GM12891 (cell line): ENCODE data around the gene HSPH1.

ENCODE experiments used
- POLR2A ChIP-seq: IDR thresholded peaks from 2 replicates; pipeline ENCODE4 v1.6.1; 2011; ENCODE audit warnings: low read depth, low read length, control low read depth
- POLR2AphosphoS5 ChIP-seq: IDR thresholded peaks from 2 replicates; pipeline ENCODE4 v1.6.1; 2011; ENCODE audit warnings: low read depth, low read length, control low read depth
- TAF1 ChIP-seq: IDR thresholded peaks from 2 replicates; pipeline ENCODE4 v1.6.1; 2011; ENCODE audit warnings: low read depth, low read length, control low read depth

DNA sequence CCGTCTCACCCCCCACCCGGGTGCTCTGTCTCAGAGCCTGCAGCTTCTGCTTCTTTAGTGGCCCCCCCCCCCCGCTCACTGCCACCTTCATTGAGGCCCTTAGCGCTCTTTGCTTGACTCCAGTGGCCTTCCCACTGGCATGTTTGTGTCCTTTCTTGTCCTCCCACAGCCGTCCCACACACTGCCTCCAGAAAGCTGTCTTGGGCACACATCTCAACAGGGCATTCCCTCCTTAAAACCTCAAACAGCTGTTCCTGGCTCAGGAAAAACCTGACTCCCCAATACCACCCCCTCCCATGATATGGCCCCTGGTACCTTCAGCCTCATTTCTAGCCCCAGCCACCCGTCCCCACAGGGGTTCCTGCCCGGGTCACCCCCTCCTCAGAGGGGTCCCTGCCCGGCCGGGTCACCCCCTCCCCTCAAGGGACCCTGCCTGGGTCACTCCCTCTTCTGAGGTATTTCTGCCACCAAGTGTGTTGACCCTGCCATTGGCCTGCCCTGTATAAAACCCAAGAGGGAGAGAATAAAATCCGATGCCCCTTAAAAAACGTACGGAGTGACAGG is 46.9 kb upstream of the HSPH1 start:
- TF ChIP-seq POLR2AphosphoS5 (no peak), POLR2A (no peak), TAF1 (no peak)
